Activated CD8-positive, alpha-beta memory T cell treated with anti-CD3 and anti-CD28 coated beads for 1 hour (primary cell): ENCODE measurements around the gene ROBO1.

Experiments
- DNase-seq, 2 donors: peaks; one replicate each; pipeline ENCODE4 v3.0.0-alpha.2; 2020; ENCODE audit warnings: low read depth in 1 of 2; ENCODE audit errors: extremely low read depth in 1 of 2

ROBO1 gene

DNA sequence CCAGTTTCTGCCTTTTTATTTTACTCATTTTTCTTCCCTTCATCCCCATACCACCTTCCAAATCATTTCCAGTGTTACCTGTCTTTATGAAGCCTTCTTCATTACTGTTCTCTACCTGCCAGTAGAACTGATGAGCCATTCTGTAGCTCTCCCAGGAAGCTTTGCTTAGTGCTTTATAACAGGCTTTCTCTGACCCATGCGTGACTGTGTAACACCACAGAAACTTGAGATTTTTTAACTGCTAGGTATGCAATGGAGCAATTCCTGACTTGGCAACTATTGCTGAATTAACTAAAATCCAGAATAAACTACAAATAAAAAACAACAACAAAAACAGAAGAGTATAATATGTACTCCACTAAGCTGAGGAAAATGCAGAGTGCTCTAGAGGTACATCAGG is 289.2 kb downstream of the ROBO1 start:
- no peak for DNase-seq

DNA sequence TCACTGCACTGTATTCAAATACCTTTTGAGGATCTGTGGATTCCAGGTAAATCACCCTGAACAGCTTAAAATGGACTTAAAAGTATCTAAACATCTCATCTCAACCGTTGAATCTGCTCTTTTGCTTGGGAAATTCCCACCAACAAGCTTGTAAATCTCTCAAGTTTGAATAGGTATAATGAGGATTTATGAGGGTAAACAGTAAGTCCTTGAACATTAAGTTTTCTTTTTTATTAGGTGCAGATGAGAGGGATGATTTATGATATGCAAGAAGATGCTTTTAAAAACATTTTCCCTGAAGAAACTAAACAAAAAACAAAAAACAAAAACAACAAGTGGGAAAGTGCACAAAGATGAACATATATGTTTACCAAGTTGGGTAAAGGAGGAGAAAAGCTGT is 290.6 kb downstream of the ROBO1 start:
- DNase-seq: no peak

DNA sequence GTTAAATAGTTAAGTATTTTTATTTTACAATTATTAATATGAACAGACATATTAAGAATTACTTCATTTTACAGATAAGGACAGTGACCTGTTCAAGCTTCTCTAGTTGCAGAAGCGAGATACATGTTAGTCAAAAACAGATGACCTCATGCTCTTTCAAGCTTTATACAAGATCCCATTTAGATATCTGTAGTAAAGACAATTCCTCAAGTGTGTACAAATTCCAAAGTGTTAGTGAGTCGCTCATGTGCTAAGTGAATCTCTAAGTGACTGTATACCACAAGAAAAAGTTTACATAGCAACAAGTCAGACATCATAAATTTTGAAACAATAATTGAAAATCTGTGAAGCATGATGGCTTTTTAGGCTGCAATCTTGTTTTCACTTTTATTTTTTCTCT is 293.8 kb downstream of the ROBO1 start:
- no peak for DNase-seq

DNA sequence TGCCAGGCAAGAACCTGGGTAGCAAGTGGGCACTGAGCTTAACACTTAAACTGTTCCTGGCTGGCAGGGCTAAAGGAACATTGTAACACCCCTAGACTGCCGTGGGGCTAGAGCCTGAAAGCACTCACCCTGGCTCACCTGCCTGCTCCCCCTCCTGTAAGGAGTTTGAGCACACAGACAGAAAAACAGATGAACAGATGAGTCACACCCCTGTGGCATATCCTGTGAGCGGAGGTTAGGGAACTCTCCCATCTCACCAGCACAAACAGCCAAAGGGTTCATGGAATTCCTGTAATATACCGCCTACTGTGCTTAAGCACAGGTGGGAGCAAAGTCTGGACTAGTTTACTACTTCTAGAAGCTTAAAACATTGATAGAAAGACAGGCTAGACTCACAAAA is 300.1 kb downstream of the ROBO1 start:
- DNase-seq: no peak

DNA sequence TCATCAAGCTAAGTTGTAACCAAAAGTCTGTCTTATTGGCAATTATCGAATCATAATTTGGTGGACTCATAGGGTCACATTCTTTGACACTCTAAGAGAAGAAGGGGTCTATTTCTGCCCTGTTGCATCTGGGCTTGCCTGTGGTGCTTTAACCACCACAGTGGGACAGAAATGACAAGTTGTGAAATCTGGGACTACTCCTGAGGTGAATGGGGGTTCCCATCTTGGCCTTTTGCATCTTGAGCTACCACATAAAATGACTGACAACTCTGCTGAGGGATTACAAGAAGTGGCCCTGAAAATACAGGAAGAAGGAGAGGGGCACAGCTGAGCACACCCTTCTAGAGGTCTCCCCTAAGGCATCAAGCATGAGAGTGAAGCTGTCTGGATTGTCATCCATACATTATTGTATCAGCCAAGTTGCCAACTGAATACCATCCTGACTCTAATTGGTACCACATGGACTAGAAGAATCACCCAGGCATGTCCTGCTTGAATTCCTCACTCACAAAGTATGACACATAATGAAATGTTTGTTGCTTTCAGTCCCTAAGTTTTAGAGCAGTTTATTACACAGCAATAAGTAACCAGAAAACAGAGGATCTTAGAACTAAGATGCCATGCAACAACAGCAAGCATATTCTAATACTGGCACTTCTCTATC is 306.5 kb downstream of the ROBO1 start:
- DNase-seq: no peak

DNA sequence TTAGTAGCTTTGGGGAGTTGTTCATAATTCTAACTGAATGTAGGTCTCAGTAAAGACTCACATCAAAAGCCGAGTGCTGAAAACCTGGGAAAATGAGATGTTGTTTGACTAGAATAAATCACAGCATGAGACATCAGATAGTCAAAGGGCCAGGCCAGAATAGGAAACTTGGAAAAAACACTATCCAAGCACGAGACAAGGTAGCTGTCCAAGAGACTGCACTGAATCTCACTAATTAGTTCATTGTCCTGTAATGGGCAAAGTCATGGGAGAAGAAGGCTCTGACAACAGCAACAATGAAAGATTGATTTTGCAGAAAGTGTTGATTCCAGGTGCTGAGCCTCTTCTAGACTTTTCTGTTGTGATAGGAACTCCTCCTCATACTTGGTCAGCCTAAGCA is 314.2 kb downstream of the ROBO1 start:
- no peak for DNase-seq

DNA sequence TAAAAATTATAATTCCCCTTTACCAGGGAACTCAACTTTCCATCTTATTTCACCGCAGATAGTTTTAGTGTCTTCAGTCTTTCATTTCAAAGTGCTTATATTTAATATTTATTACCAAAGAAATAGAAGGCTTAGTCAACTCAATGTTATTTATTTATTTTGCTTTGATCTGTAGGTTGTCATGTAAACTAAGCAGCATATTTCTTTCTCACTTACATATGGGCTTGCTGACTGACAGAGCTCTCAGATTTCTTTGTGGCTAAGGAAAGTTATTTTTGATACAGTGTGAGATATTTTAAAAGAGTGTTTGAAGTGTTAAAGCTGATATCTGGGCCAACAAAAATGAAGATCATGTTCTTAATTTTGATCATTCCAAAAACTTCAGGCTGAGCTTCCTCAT is 331.4 kb downstream of the ROBO1 start:
- DNase-seq: no peak

DNA sequence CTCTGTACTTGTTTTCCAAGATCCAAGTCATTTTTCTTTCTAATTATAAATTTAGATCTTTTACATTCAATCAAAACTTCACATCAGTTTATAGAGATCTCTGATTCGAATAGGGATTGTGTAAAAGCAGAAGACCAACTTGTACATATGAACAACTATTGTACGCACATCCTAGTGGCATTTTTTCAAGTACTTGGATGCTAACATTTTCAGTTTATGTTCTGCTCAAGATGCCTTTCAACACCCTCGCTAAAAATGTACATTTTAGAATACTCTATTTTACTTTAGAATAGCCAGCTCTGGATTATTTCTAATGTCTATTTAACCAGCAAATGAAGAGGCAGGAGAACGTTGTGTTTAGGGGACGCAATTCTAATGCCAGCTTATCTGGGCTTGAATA is 340.7 kb downstream of the ROBO1 start:
- DNase-seq: no peak

DNA sequence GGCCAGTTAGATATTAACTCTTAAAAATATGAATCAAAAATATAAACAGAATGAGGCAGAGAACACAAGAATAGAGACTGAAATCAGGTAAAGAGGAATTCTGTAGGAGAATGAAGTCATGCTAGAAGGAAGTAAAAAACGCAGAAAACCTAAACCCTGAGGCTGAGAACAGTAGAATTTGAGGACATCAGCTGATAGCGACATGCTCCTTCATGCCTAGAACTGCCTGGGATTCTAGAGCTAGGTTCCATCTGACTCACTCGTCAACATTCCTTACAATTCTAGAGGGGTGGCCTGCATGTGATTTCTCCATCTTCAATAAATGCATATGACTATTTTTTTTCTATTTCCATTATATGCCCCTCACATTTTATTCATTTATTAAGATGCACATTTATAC is 343.0 kb downstream of the ROBO1 start:
- no peak for DNase-seq

DNA sequence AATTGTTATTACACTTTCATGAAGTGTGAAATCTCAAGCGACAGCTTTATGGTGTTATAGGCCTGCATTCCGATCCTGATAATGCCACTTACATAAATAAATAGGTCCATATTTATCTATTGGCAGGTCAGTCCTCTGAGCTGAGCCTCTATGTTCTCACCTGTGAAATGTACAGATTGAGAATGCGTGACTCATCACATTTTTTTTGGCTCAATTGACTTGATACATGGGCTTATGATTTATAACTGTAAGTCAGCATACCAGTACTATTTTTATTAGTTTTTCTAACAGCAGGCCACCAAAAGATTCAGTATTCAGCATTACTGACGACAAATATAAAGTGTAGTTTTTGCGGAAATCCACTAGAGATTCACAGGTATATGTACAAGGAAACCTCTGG is 344.4 kb downstream of the ROBO1 start:
- DNase-seq: no peak

DNA sequence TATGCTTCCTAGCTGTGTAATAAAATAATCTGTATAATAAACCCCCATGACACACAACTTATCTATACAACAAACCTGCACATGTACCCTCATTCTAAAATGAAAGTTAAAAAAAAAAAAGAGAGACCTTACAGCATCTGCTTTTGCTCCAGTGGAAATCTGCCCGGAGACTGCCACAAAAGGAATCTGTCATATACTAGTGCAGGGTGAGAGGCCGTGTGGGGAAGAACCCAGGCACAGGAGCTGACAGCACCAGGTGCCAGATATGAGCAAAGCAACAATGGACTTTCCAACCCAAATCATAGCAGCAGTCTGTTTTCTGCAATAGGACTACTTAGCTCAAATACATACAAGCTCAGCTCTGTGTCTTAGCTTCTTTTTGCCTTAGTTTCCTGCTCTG is 346.5 kb downstream of the ROBO1 start:
- DNase-seq: no peak

DNA sequence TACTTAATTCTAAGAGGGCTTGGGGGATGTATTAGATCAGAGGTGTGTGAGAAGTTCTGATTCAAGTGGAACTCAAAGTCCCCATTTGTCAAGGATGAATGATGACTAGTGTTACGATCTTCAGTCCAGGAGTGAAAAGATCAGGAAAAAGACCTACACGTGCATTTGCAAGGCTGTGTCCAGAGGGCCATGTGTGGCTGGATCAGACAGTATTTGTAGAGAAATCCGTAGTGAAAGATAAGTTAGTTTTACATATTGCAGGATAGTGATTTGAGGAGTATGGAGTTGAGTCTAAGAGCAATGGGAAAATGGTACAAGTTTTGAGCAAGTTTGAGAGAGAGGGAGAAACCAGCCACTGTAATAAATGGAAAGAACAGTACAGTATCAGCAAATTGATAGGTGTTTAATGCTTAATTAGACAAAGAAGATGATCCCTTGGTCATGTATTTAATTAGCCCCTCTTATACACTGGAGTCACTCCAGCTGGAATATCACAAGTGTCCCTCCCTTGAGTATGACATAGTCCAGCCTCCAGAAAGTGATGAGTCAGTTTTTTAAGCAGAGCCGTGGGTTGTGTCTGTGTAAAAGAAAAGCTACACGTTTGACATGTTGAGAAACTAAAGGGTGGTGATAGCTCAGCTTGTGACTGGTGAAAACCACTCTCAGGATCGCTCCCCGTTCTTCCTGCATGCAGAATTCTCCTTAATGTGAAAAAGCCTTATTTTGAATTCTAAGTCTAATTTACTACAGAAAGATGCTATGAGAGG is 348.8 kb downstream of the ROBO1 start:
- DNase-seq: no peak

DNA sequence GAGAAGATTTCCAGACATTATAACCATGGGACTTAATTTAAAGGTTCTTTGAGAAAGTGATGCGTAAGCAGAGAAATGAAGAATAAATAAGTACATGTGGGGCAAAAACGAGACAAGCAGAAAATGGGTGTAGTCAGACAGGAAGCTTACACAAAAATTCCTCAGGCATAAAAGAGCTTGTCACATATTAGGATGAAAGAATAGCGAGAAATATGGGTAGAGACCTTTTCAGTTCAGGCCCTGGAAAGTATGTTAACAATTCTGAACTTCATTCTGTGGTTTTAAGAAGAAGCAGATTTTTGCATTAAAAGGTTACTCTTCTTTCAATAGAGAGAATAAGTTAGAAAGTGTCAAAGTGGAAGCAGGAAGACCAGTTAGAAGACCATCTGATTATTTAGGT is 352.4 kb downstream of the ROBO1 start:
- no peak for DNase-seq

DNA sequence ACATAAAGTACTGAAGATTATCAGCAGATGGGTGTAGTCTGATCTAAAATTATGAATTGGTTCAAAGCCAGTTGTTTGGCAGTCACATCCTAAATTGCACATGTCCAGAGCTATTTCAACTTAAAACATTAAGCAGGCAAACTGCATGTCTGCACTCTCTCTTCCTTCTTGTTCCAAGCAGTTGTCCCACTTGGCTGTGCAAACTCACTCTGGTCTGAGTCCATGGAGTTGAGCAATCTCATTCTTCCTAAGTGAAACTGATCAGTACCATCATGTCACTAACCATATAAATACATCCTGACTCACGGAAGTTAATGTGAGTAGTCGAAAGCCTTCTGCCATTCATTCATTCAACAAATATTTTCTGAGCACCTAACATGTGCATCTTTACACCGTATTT is 353.0 kb downstream of the ROBO1 start:
- DNase-seq: no peak

DNA sequence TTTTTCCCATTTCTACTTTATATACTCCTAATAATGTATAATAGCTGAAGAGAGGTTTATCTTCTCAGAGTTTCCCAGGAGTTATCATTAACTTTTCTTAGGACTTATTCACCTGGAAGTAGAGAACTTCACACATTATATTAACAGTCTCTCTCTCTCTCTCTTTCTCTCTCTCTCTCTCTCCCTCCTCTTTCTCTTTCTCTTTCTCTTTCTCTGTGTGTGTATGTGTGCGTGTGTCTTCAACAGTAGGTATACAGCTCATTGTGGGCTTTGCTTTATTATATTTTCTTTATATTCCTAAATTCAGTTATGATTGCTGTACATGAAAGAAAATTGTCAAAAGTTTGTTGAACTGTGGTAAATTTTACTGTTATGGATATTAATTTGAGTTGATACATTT is 353.8 kb downstream of the ROBO1 start:
- DNase-seq: no peak

DNA sequence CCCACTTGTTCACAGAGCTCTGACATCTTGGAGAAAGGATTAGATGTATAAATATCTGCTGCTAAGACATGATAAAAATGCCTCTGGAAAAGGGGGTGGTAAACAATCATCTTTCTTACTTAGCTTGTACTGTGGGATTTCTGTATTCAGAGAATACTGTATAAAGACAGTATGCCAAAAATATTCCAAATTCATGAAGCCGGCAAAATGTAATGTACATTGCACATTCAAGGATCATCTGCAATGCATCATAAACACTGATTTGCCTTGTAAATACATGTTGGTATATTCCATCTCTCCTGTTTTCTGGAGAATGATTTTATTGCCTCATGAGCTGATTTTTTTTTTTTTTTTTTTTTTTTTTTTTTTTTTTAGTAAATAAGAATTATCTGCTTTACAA is 355.3 kb downstream of the ROBO1 start:
- DNase-seq: no peak

DNA sequence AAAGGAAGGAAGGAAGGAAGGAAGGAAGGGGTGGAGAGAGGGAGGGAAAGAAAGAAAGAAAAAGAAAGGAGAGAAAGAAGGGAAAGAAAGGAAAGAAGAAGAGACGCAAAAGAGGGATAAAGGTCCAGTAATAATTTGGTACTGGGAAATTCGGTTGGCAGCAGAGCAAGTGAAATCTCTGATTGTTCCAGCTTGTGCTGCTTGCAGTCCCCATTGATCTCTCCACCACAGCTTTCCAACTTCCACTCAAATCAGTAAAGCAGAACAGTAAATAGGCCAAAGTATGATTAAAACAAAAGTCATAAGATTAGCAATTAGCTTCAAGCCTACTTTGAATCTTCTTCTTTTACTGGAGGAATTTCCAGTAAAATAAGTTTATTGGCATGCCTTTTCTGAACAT is 357.2 kb downstream of the ROBO1 start:
- no peak for DNase-seq

DNA sequence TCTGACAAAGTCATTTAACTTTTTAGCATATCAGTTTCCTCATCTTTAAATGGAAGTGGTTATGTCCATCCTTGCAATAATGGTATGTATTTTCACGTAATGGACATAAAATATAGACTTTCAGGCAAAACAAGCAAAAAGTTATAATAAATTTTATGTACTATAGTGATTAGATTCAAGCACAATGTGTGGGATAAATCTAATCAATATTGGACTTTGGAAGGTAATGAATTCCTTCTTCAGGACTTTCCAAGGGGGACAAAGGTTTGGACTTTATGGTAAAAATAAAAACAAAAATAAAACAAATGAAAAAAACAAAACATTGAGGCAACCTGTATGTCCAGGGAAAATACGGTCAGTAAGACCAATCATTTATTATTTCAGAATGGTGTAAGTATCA is 357.7 kb downstream of the ROBO1 start:
- DNase-seq: no peak

DNA sequence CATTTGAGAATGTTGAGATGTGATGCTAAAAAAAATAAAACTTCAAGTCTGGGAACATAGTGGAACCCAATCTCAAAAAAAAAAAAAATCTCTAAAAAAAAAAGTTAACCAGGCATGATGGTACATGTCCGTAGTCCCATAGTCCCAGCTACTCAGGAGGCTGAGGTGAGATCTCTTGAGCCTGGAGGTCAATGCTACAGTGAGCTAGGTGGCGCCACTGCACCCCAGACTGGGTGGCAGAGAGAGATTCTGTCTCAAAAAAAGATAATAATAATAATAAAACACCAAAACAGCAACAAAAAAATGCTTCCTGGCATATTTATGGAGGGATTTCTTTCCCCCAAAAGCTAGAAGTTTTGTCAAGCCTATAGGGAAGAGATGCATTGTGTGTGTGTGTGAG is 361.6 kb downstream of the ROBO1 start:
- DNase-seq: no peak

DNA sequence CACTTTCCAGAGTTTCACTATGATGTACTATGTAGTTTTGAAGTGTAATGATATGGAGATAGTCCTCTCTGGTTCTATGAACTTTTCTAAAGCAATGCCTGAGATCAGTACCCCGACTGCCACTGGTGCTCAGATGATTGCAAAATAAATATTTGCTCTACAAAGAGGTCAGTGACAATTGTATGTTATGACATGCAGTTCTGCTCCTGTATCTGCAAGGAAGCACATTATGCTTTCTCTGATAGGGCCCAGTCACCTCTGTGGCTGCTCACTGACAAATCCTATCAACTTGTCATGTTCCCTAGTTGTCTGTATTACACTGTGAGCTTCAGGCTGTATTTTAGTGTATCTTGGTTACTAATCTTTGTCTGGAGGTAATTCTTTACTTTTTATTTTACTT is 362.6 kb downstream of the ROBO1 start:
- no peak for DNase-seq

DNA sequence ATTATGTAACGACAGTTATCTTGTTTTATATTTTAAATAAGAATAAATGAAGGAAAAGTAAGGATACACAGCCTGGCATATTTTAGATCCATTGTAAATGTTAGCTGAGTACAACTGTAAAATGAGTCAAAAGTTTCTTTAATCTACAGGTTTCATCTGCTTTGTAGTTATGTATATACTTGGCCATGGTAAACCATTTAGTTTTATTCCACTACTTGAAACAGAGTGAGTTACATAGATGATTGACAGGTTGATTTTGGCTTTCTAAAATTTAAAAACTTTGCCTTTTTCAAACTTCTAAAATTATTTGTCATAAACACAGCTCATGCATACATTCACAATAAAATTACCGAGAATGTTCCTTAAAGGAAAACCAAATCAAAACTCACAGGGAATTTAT is 371.2 kb downstream of the ROBO1 start:
- DNase-seq: no peak

DNA sequence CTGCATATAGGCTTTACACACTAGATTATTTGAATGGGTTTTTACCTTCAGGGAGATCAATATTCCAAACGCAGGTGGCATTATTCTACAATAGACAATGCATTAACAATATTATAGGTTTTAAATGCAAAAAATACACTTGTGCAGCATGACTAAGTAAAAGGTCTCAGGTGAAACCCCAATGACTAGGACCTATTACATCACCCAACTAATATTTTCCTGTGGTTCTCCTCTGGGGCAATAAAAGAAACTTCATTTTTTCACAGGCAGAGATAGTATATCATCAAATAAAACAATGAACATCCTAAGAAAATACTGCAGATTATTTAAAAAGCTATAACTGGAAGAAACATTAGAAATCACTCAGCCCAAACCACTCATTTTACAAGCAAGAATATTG is 375.3 kb downstream of the ROBO1 start:
- no peak for DNase-seq

DNA sequence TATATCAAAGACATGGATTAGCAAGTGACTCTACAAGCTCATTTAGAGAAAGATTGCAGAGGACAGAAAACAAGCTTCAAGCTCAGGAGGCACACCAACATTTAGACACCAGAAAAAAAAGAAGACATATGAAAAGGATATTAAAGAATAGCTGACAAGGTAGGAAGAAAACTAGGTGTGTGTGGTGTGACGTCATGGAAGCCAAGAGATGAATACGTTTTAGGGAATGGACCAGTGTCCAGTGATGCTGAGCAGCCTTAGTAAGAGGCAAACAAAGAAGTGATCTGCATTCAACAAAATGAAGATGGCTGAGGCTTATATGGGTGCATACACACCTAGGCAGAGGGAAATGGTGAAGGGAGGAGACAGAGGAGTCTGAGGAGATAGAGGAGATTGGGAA is 377.4 kb downstream of the ROBO1 start:
- no peak for DNase-seq
